WTC11 (cell line): Measurements from ENCODE around the gene YPEL4. TPM values are rescaled to one million over a fixed set of nuclear protein-coding genes. Genes with fewer than 3 reads are reported as not detected.

Experiments used
- ATAC-seq: fragments of 200-7000 bp; cut with Tn5 transposase; 2 replicates; pipeline ENCODE4 v1.10.0; 2021; ENCODE audit warnings: mild to moderate bottlenecking, moderate library complexity
- CTCF ChIA-PET: fragments of 300-600 bp; sonication (Branson Sonifier 250); formaldehyde crosslinking; loops from one replicate; lab custom pipeline; 2021; ENCODE audit warnings: antibody characterized with exemption; lab: Charles Lee
- POLR2A ChIA-PET: fragments of 350-600 bp; sonication (Branson Sonifier 250); formaldehyde crosslinking; loops from one replicate; lab custom pipeline; 2021; ENCODE audit warnings: antibody characterized with exemption; lab: Charles Lee
- DNase-seq: peaks from one replicate; pipeline ENCODE4 v3.0.0; 2021; ENCODE audit warnings: low spot score
- H3K27ac Mint-ChIP-seq: 2 replicates; pipeline ENCODE4 v1.8.0; 2021; ENCODE audit warnings: mixed read lengths
- H3K27me3 Mint-ChIP-seq: 2 replicates; pipeline ENCODE4 v1.8.0; 2021; ENCODE audit warnings: low read depth, mild to moderate bottlenecking, moderate library complexity, mixed read lengths
- H3K36me3 Mint-ChIP-seq: 2 replicates; pipeline ENCODE4 v1.8.0; 2021; ENCODE audit warnings: mixed read lengths
- H3K4me1 Mint-ChIP-seq: 2 replicates; pipeline ENCODE4 v1.8.0; 2022; ENCODE audit warnings: mixed read lengths
- H3K4me3 Mint-ChIP-seq: 2 replicates; pipeline ENCODE4 v1.8.0; 2021; ENCODE audit warnings: mild to moderate bottlenecking, moderate library complexity, mixed read lengths
- H3K9me3 Mint-ChIP-seq: 2 replicates; pipeline ENCODE4 v1.8.0; 2021; ENCODE audit warnings: mixed read lengths
- ARID4B ChIP-seq: sonication (generic); formaldehyde crosslinking; IDR thresholded peaks from 2 replicates; pipeline ENCODE4 v1.8.0; 2023; ENCODE audit warnings: missing genetic modification reagents, mild to moderate bottlenecking, borderline replicate concordance
- ATF6 ChIP-seq: sonication (generic); formaldehyde crosslinking; IDR thresholded peaks from 2 replicates; pipeline ENCODE4 v1.8.1; 2023; ENCODE audit warnings: mild to moderate bottlenecking, missing genetic modification reagents
- CDX4 ChIP-seq: fragments of 250-450 bp; sonication (Bioruptor Pico); IDR thresholded peaks from 2 replicates; pipeline ENCODE4 v1.9.0; 2021; ENCODE audit warnings: moderate library complexity, mild to moderate bottlenecking, inconsistent platforms, borderline replicate concordance
- CREB1 ChIP-seq: sonication (generic); formaldehyde crosslinking; IDR thresholded peaks from 2 replicates; pipeline ENCODE4 v1.8.0; 2023; ENCODE audit warnings: mild to moderate bottlenecking, missing genetic modification reagents
- FOXJ3 ChIP-seq: sonication (generic); formaldehyde crosslinking; IDR thresholded peaks from 2 replicates; pipeline ENCODE4 v1.9.0; 2021; ENCODE audit warnings: missing genetic modification reagents, mild to moderate bottlenecking, borderline replicate concordance
- FOXK1 ChIP-seq: sonication (generic); formaldehyde crosslinking; IDR thresholded peaks from 2 replicates; pipeline ENCODE4 v1.8.0; 2022; ENCODE audit warnings: mild to moderate bottlenecking, moderate library complexity, missing genetic modification reagents
- GTF2I ChIP-seq: fragments of 250-450 bp; sonication (Bioruptor Pico); conservative IDR thresholded peaks from 2 replicates; pipeline ENCODE4 v1.4.0; 2021; ENCODE audit warnings: mild to moderate bottlenecking
- KAT7 ChIP-seq: sonication (generic); formaldehyde crosslinking; IDR thresholded peaks from 2 replicates; pipeline ENCODE4 v1.8.1; 2023; ENCODE audit warnings: missing genetic modification reagents, mild to moderate bottlenecking, borderline replicate concordance
- NFATC4 ChIP-seq: fragments of 250-450 bp; sonication (Bioruptor Pico); IDR thresholded peaks from 2 replicates; pipeline ENCODE4 v1.9.0; 2021; ENCODE audit warnings: mild to moderate bottlenecking
- OVOL2 ChIP-seq: fragments of 250-450 bp; sonication (Bioruptor Pico); IDR thresholded peaks from 2 replicates; pipeline ENCODE4 v1.9.0; 2021; ENCODE audit warnings: mild to moderate bottlenecking, borderline replicate concordance
- SMAD4 ChIP-seq: sonication (generic); formaldehyde crosslinking; IDR thresholded peaks from 2 replicates; pipeline ENCODE4 v1.8.0; 2022; ENCODE audit warnings: mild to moderate bottlenecking, missing genetic modification reagents
- TCF7 ChIP-seq: sonication (generic); formaldehyde crosslinking; IDR thresholded peaks from 2 replicates; pipeline ENCODE4 v1.8.0; 2022; ENCODE audit warnings: mild to moderate bottlenecking, low read depth, missing genetic modification reagents, moderate library complexity
- TP53 ChIP-seq: sonication (generic); formaldehyde crosslinking; IDR thresholded peaks from 2 replicates; pipeline ENCODE4 v1.8.1; 2023; ENCODE audit warnings: mild to moderate bottlenecking, missing genetic modification reagents
- ZNF121 ChIP-seq: sonication (generic); formaldehyde crosslinking; IDR thresholded peaks from 2 replicates; pipeline ENCODE4 v1.8.0; 2023; ENCODE audit warnings: missing genetic modification reagents
- ZNF396 ChIP-seq: fragments of 250-450 bp; sonication (Bioruptor Pico); IDR thresholded peaks from 2 replicates; pipeline ENCODE4 v1.8.0; 2021; ENCODE audit warnings: mild to moderate bottlenecking, moderate library complexity, borderline replicate concordance
- total RNA-seq: library from RNA; stranded (reverse); gene quantifications from 3 replicates; pipeline ENCODE4 v1.2.3, GENCODE V29; 2021
- TF ChIP-seq, protein P1 (sequence below): sonication (generic); formaldehyde crosslinking; IDR thresholded peaks from 2 replicates; pipeline ENCODE4 v1.8.0; 2022; ENCODE audit warnings: missing genetic modification reagents
- TF ChIP-seq, protein P2 (sequence below): sonication (generic); formaldehyde crosslinking; IDR thresholded peaks from 2 replicates; pipeline ENCODE4 v1.8.0; 2022; ENCODE audit warnings: mild to moderate bottlenecking, missing genetic modification reagents
- TF ChIP-seq, protein P3 (sequence below): fragments of 250-450 bp; sonication (Bioruptor Pico); conservative IDR thresholded peaks from 2 replicates; pipeline ENCODE4 v1.9.0; 2021; ENCODE audit warnings: mild to moderate bottlenecking

The YPEL4 gene
- total RNA-seq, 1 experiment from 2014 or later: 0.15 TPM

- TF ChIP-seq ATF6 (CRISPR knock-in tag) (no peak), ZNF396 (no peak), ZNF121 (CRISPR knock-in tag) (no peak), CREB1 (CRISPR knock-in tag) (no peak), CDX4 (no peak), TCF7 (no peak), SMAD4 (no peak), GTF2I (CRISPR knock-in tag) (no peak)
- TF ChIP-seq, protein P1, sequence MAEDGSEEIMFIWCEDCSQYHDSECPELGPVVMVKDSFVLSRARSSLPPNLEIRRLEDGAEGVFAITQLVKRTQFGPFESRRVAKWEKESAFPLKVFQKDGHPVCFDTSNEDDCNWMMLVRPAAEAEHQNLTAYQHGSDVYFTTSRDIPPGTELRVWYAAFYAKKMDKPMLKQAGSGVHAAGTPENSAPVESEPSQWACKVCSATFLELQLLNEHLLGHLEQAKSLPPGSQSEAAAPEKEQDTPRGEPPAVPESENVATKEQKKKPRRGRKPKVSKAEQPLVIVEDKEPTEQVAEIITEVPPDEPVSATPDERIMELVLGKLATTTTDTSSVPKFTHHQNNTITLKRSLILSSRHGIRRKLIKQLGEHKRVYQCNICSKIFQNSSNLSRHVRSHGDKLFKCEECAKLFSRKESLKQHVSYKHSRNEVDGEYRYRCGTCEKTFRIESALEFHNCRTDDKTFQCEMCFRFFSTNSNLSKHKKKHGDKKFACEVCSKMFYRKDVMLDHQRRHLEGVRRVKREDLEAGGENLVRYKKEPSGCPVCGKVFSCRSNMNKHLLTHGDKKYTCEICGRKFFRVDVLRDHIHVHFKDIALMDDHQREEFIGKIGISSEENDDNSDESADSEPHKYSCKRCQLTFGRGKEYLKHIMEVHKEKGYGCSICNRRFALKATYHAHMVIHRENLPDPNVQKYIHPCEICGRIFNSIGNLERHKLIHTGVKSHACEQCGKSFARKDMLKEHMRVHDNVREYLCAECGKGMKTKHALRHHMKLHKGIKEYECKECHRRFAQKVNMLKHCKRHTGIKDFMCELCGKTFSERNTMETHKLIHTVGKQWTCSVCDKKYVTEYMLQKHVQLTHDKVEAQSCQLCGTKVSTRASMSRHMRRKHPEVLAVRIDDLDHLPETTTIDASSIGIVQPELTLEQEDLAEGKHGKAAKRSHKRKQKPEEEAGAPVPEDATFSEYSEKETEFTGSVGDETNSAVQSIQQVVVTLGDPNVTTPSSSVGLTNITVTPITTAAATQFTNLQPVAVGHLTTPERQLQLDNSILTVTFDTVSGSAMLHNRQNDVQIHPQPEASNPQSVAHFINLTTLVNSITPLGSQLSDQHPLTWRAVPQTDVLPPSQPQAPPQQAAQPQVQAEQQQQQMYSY (CRISPR knock-in tag): no peak
- TF ChIP-seq, protein P2, sequence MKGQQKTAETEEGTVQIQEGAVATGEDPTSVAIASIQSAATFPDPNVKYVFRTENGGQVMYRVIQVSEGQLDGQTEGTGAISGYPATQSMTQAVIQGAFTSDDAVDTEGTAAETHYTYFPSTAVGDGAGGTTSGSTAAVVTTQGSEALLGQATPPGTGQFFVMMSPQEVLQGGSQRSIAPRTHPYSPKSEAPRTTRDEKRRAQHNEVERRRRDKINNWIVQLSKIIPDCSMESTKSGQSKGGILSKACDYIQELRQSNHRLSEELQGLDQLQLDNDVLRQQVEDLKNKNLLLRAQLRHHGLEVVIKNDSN (CRISPR knock-in tag): no peak
Measured at GRCh38 chr11:57633394-57634070, 16.2 kb downstream of the YPEL4 start (continued).

DNA sequence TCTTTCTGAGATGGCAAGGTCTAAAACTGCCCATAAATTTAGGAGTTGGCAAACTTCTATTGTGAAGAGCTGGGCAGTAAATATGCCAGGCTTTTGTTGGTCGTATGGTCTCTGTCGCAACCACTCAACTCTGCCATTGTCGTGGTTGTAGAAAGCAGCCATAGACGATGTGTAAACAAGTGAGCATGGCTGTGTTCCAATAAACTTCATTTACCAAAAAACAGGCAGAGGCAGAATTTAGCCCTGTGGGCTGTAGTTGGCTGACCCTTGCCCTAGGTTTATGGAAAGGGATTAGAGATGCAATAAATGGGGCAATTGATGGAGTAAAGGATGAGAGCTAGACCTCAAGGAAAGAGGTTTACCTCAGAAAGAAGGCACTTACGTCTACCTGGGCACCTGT, 17.6 kb downstream of the YPEL4 start:
- Mint-ChIP-seq H3K27me3 (peaks cover 29% of the 10 kb centered on the region), H3K4me3 (no peak overlapping the region), H3K36me3 (no peaks in the 10 kb centered on the region), H3K4me1 (peaks cover 13% of the 10 kb centered on the region), H3K9me3 (no peaks in the 10 kb centered on the region), H3K27ac (no peak overlapping the region)
- POLR2A ChIA-PET: interaction anchor here (0.6 to 0.7 kb wide), 3 partner anchors 34 to 1628 kb away, joined by 6 to 9 read pairs (median 7); no protein-coding TSS in a partner anchor
- DNase-seq (no peak), ATAC-seq (no peak)
- CTCF ChIA-PET: interaction anchor here (3.1 kb wide), 1 partner anchor 12 kb away, joined by 13 read pairs; no protein-coding TSS in a partner anchor
- no peak for TF ChIP-seq OVOL2 (CRISPR knock-in tag)
- no peak for TF ChIP-seq ARID4B
- TF ChIP-seq, protein P3, sequence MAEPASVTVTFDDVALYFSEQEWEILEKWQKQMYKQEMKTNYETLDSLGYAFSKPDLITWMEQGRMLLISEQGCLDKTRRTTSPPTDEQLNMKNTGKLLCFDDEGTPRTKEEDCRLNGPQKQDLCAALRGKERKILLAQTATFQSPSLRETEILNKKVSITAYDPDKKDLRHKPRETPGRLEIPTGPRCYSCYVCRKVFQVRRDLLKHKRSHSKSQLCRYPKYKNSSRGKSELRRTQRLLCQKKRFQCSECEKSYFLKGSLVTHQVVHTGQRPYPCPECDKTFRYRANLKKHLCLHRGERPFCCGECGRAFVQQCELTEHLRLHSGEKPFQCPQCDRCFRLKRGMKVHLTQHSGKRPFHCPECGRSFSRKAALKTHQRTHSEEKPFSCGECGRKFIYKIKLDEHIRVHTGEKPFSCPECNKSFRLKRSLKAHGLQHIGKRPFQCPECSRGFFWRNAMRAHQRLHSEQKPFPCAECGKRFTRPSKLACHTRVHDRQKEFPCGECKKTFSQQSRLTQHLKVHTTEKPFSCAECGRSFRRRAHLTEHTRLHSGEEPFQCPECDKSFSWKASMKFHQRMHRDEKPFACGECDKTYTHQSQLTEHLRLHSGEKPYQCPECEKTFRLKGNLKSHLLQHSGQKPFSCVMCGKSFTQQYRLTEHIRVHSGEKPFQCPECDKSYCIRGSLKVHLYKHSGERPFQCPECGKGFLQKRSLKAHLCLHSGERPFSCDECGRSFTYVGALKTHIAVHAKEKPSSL (CRISPR knock-in tag): no peak
- TF ChIP-seq FOXJ3 (CRISPR knock-in tag): no peak
- no peak for TF ChIP-seq KAT7 (CRISPR knock-in tag)
- no peak for TF ChIP-seq GTF2I (CRISPR knock-in tag)
- TF ChIP-seq, protein P1 (CRISPR knock-in tag): no peak
- no peak for TF ChIP-seq ZNF396
- TF ChIP-seq NFATC4: no peak
- no peak for TF ChIP-seq FOXK1 (CRISPR knock-in tag)
- no peak for TF ChIP-seq TP53 (CRISPR knock-in tag)
